GM18951 (cell line): ENCODE results near the gene MGAM2.

ENCODE experiments used
- POLR2A ChIP-seq: IDR thresholded peaks from 4 replicates; pipeline ENCODE4 v1.6.1; 2011; ENCODE audit warnings: mild to moderate bottlenecking; ENCODE audit not compliant: insufficient read length, insufficient read depth; ENCODE audit errors: extremely low read depth
- in situ Hi-C: fragments of 300-500 bp; cut with MboI; formaldehyde crosslinking; loops from one replicate; pipeline ENCODE4 v1.12.0; 2022; ENCODE audit warnings: low sequenced_read_pairs, mixed read lengths, inconsistent platforms; ENCODE audit not compliant: unreplicated experiment

MGAM2 gene

GRCh38 chr7:142172932-142173331 lies 61.4 kb downstream of the MGAM2 start:
- TF ChIP-seq POLR2A = no peak
- in situ Hi-C loops = no loop called here

DNA sequence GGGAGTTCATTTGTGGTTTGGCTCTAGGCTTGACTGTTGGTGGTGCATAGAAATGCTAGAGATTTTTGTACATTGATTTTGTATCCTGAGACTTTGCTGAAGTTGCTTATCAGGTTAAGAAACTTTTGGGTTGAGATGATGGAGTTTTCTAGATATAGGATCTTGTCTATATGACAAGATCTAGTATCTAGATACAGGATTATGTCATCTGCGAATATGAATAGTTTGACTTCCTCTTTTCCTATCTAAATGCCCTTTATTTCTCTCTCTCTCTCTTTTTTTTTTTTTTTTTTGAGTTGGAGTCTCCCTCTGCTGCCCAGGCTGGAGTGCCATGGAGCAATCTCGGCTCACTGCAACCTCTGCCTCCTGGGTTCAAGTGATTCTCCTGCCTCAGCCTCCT lies 62.9 kb downstream of the MGAM2 start:
- in situ Hi-C loops = no loop called here
- no peak for TF ChIP-seq POLR2A

- in situ Hi-C loops = no loop called here
- TF ChIP-seq POLR2A = no peak
Measured at GRCh38 chr7:142175594-142175993, 64.1 kb downstream of the MGAM2 start.

DNA sequence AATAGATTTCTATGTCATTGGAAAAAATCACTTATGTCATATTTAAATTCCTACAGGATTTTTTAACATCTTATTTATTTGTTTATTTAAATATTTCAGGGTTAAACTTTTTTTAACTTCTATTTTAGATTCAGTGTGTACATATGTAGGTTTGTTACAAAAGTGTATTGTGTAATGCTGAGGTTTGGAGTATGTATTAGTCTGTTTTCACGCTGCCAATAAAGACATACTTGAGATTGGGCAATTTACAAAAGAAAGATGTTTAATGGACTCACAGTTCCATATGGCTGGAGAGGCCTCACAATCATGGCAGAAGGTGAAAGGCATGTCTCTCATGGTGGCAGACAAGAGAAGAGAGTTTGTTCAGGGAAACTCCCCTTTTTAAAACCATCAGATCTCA lies 65.4 kb downstream of the MGAM2 start:
- no peak for TF ChIP-seq POLR2A
- in situ Hi-C loops = no loop called here

GRCh38 chr7:142177869-142178268 lies 66.4 kb downstream of the MGAM2 start:
- in situ Hi-C loops = no loop called here
- TF ChIP-seq POLR2A = no peak

- no peak for TF ChIP-seq POLR2A
- in situ Hi-C loops = no loop called here
Measured at GRCh38 chr7:142180426-142180825, 68.9 kb downstream of the MGAM2 start.

- no peak for TF ChIP-seq POLR2A
- in situ Hi-C loops = no loop called here
Measured at GRCh38 chr7:142181211-142181610, 69.7 kb downstream of the MGAM2 start.

GRCh38 chr7:142181966-142182365 lies 70.4 kb downstream of the MGAM2 start:
- in situ Hi-C loops = no loop called here
- no peak for TF ChIP-seq POLR2A

- in situ Hi-C loops = no loop called here
Measured at GRCh38 chr7:142185069-142185468, 73.6 kb downstream of the MGAM2 start.

GRCh38 chr7:142185801-142186200 lies 74.3 kb downstream of the MGAM2 start:
- no peak for TF ChIP-seq POLR2A
- in situ Hi-C loops = no loop called here

More at GRCh38 chr7:142185069-142185468, 73.6 kb downstream of the MGAM2 start:
- TF ChIP-seq POLR2A = no peak

GRCh38 chr7:142188154-142188553 lies 76.6 kb downstream of the MGAM2 start:
- in situ Hi-C loops = no loop called here
- TF ChIP-seq POLR2A = no peak

- TF ChIP-seq POLR2A = no peak
- in situ Hi-C loops = no loop called here
Measured at GRCh38 chr7:142188846-142189245, 77.3 kb downstream of the MGAM2 start.

DNA sequence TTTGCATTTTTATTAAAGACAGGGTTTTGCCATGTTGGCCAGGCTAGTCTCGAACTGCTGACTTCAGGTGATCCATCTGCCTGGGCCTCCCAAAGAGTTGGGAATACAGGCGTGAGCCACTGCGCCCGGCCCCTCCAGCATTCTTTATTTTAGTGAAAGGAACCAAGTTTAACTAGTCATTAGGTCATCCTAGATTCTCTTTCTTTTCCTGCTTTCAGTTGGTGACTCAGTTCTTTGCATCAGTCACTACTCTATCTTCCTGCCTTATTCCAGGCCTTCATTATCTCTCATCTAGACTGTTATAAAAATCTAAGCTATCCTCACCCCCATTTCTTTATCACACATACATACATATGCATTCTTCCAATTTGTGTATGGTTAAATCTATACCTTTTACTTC lies 82.7 kb downstream of the MGAM2 start:
- no peak for TF ChIP-seq POLR2A
- in situ Hi-C loops = no loop called here

- no peak for TF ChIP-seq POLR2A
- in situ Hi-C loops = no loop called here
Measured at GRCh38 chr7:142196066-142196840, 84.7 kb downstream of the MGAM2 start.

GRCh38 chr7:142200206-142200605 lies 88.7 kb downstream of the MGAM2 start:
- no peak for TF ChIP-seq POLR2A
- in situ Hi-C loops = no loop called here

DNA sequence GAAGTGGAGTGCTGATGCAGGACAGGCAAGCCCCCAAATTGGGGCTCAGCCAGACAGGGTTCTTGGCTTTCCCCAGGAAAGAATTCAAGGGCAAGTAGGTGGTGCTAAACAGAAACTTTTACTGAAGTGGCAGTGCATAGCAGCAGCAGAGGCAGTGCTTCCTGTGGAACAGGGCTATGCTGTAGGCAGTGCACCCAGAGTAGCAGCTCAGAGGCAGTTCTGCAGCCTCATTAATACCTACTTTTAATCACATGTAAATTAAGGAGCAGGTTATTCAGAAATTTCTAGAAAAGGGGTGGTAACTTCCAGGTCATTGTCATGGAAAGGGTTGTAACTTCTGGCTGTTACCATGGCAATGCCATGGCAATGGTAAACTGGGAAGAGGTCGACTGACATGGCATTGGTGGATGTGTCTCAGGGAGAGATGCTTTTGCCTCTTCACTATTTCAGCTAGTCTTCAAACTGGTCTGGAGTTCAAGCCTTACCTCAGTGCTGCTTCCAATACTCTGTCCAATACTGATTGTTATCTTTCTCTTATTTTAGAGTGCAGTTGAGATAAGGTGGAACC lies 117.1 kb downstream of the MGAM2 start:
- no peak for TF ChIP-seq POLR2A
- in situ Hi-C loops = no loop called here
